ENCODE measurements around the gene OSBPL2.

GRCh38 chr20:62276439-62276838, 38.1 kb downstream of the OSBPL2 start:
- TF ChIP-seq CTCF (IDR thresholded peaks at IDR 0.05) (no peak), POLR2A (IDR thresholded peaks at IDR 0.05) (no peak), POLR2AphosphoS5 (IDR thresholded peaks at IDR 0.05) (no peak), EP300 (IDR thresholded peaks at IDR 0.05) (no peak)
